Lung (tissue), 12 donors: ENCODE results near the gene EEA1. TPM values are rescaled to one million over a fixed set of nuclear protein-coding genes. Genes with fewer than 3 reads are reported as not detected.

Experiments
- ATAC-seq: fragments of 200-7000 bp; cut with Tn5 transposase; one replicate; pipeline ENCODE4 v1.9.1; 2020; ENCODE audit warnings: moderate number of reproducible peaks; ENCODE audit not compliant: insufficient read depth, low FRiP score
- DNase-seq, 3 donors: peaks; one replicate each; pipeline ENCODE4 v3.0.0-alpha.2; 2013 to 2017
- H3K27ac ChIP-seq, 2 donors: one replicate each; pipeline ENCODE4 v1.5.1; 2013; ENCODE audit warnings: mild to moderate bottlenecking in 2 of 2, moderate library complexity in 2 of 2, control low read depth in 1 of 2, inconsistent platforms in 1 of 2, low read depth in 1 of 2, low read length in 1 of 2
- H3K27me3 ChIP-seq, 3 donors: one replicate each; pipeline ENCODE4 v1.5.1; 2013; ENCODE audit warnings: low read length in 2 of 3; ENCODE audit not compliant: control insufficient read depth in 3 of 3, insufficient read depth in 3 of 3
- H3K36me3 ChIP-seq, 4 donors: one replicate each; pipeline ENCODE4 v1.5.1; 2013; ENCODE audit warnings: low read length in 4 of 4, mild to moderate bottlenecking in 1 of 4, moderate library complexity in 1 of 4; ENCODE audit not compliant: control insufficient read depth in 4 of 4, insufficient read depth in 4 of 4
- H3K4me1 ChIP-seq, 5 donors: one replicate each; pipeline ENCODE4 v1.5.1; 2013; ENCODE audit warnings: low read length in 5 of 5, mild to moderate bottlenecking in 2 of 5, moderate library complexity in 1 of 5; ENCODE audit not compliant: control insufficient read depth in 5 of 5, insufficient read depth in 5 of 5
- H3K4me3 ChIP-seq: one replicate; pipeline ENCODE4 v1.5.1; 2013; ENCODE audit warnings: mild to moderate bottlenecking, control low read depth, moderate library complexity
- H3K9ac ChIP-seq, 2 donors: one replicate each; pipeline ENCODE4 v1.5.1; 2013; ENCODE audit warnings: low read length in 2 of 2, control low read depth in 1 of 2; ENCODE audit not compliant: insufficient read depth in 1 of 2
- H3K9me3 ChIP-seq, 4 donors: one replicate each; pipeline ENCODE4 v1.5.1; 2013; ENCODE audit warnings: low read length in 3 of 4, mild to moderate bottlenecking in 1 of 4, moderate library complexity in 1 of 4; ENCODE audit not compliant: control insufficient read depth in 4 of 4, insufficient read depth in 3 of 4
- WGBS, 2 donors: extraction: QIAGEN DNeasy Blood & Tissue Kit; methylation state at CpG; one replicate each; pipeline ENCODE4 v1.1.7; 2013; 5-methylcytosine and 5-hydroxymethylcytosine counted together
- polyA plus RNA-seq, 2 donors: library from polyadenylated mRNA; stranded (reverse); fragments of 200-250 nt; gene quantifications; one replicate each; pipeline ENCODE4 v1.2.1, GENCODE V29; 2013
- total RNA-seq, 2 donors: library from RNA; depleted of rRNA in 1 of 2; stranded (reverse); fragments of >200 nt in 1 of 2; gene quantifications; one replicate each; pipeline ENCODE4 v1.2.1, GENCODE V29; 2014 to 2021
- TF ChIP-seq, protein P1 (sequence below): IDR thresholded peaks from 2 replicates; pipeline ENCODE4 v1.5.1; 2012; ENCODE audit warnings: mild to moderate bottlenecking; ENCODE audit errors: control extremely low read depth, extremely low read depth
- donor health status: control.
- donor health status: control.
- donor health status: Bipolar disorder and iron deficiency.
- donor health status: healthy.
- donor health status: DM: yes; HTN: yes; CAD: no.

Gene EEA1
- total and polyA plus RNA-seq, 4 donors, result 3.7 to 37.0 (median 15.8) TPM

DNA sequence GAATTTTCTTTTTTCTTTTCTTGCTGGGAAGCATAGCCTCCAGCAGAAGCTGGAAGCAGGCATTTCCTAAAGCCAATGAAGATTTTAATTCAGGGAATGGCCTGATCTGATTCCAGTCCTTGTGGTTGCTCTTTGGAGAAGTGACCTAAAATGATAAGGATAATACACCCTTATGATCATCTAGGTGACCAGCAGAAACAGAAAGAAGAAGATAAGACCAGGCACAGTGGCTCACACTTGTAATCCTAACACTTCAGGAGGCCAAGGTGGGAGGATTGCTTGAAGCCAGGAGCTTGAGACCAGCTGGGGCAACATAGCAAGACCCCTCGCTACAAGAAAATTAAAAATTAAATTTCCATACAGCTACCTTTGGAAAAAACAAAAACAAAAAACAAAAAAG is 51.2 kb downstream of the EEA1 start:
- ATAC-seq, result no peak
- 98 to 100% methylated on average over 1 of the region's 1 CpG for WGBS, 2 donors
- Histone ChIP-seq H3K36me3 (peaks cover 1 to 26% (median 5%) of the 10 kb centered on the region in 4 donors), H3K9ac (no peak overlapping the region), H3K9me3 (peaks cover 0 to 3% (median under 1%) of the 10 kb centered on the region in 4 donors), H3K27ac (no peak overlapping the region), H3K4me3 (no peak overlapping the region), H3K4me1 (peaks cover 0 to 4% (median 0%) of the 10 kb centered on the region in 5 donors), H3K27me3 (no peaks in the 10 kb centered on the region)
- TF ChIP-seq, protein P1, sequence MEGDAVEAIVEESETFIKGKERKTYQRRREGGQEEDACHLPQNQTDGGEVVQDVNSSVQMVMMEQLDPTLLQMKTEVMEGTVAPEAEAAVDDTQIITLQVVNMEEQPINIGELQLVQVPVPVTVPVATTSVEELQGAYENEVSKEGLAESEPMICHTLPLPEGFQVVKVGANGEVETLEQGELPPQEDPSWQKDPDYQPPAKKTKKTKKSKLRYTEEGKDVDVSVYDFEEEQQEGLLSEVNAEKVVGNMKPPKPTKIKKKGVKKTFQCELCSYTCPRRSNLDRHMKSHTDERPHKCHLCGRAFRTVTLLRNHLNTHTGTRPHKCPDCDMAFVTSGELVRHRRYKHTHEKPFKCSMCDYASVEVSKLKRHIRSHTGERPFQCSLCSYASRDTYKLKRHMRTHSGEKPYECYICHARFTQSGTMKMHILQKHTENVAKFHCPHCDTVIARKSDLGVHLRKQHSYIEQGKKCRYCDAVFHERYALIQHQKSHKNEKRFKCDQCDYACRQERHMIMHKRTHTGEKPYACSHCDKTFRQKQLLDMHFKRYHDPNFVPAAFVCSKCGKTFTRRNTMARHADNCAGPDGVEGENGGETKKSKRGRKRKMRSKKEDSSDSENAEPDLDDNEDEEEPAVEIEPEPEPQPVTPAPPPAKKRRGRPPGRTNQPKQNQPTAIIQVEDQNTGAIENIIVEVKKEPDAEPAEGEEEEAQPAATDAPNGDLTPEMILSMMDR, result no peak
- DNase-seq, result no peak

DNA sequence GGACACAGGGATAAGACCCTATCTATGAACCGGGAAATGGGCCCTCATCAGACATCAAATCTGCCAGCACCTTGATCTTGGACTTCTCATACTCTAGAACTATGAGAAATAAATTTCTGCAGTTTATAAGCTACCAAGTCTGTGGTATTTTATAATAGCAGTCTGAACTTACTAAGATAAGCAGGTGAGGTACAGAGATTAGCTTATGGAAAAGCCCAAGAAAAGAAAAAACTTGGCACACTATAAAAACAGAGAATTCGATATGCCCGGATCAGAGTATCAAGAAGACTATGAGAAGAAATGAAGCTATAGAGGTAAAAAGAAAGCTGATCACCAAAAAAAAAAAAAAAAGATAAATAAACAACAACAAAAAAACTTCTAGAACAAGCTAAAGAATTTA is 52.6 kb downstream of the EEA1 start:
- Histone ChIP-seq H3K4me1 (peaks cover 0 to 4% (median 0%) of the 10 kb centered on the region in 5 donors), H3K36me3 (peaks cover 1 to 26% (median 5%) of the 10 kb centered on the region in 4 donors), H3K27ac (no peak overlapping the region), H3K9ac (no peak overlapping the region), H3K27me3 (no peaks in the 10 kb centered on the region), H3K9me3 (peaks cover 0 to 3% (median under 1%) of the 10 kb centered on the region in 4 donors), H3K4me3 (no peak overlapping the region)
- DNase-seq, result no peak
- TF ChIP-seq, protein P1, result no peak
- 98 to 99% methylated on average over 3 of the region's 3 CpGs for WGBS, 2 donors
- no peak for ATAC-seq

DNA sequence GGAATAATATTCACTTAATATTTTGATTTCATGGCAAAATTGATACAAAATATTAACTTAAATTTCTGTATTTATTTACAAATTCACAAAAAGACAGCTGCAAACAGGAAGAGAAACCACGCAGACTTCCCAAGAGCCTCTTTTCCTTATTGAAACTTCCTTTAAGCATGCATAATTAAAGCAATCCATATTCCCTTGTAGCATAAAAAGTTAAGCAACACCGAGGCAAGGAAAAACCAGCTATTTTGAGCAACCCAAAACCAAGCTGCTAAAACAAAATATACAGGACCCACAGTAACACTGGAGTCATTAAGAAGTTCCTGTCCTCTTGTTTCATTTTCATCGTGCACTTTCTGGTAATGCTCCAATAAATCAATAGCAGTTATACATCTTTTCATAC is 58.0 kb downstream of the EEA1 start:
- ATAC-seq, result no peak
- no peaks in the 10 kb centered on the region for H3K36me3 ChIP-seq
- 17 to 36% methylated on average over 3 of the region's 3 CpGs for WGBS, 2 donors
- H3K4me1 ChIP-seq, result peaks cover 0 to 9% (median 0%) of the 10 kb centered on the region in 5 donors
- no peak overlapping the region for H3K27ac ChIP-seq
- H3K27me3 ChIP-seq, result no peaks in the 10 kb centered on the region
- no peaks in the 10 kb centered on the region for H3K9me3 ChIP-seq
- TF ChIP-seq, protein P1, result no peak
- DNase-seq, result peak in 1 of 3 donors; percentile 16
- H3K9ac ChIP-seq, result no peak overlapping the region
- no peak overlapping the region for H3K4me3 ChIP-seq

- TF ChIP-seq, protein P1, result no peak
- 95 to 98% methylated on average over 2 of the region's 2 CpGs for WGBS, 2 donors
- no peak for DNase-seq
- no peak for ATAC-seq
- H3K9ac ChIP-seq, result no peak overlapping the region
- no peaks in the 10 kb centered on the region for H3K9me3 ChIP-seq
- H3K4me3 ChIP-seq, result no peak overlapping the region
- H3K27me3 ChIP-seq, result no peaks in the 10 kb centered on the region
- no peak overlapping the region for H3K27ac ChIP-seq
- H3K36me3 ChIP-seq, result peaks cover 0 to 8% (median 3%) of the 10 kb centered on the region in 4 donors
- H3K4me1 ChIP-seq, result peaks cover 0 to 11% (median 0%) of the 10 kb centered on the region in 5 donors
Observed at GRCh38 chr12:92866418-92866817, 62.7 kb downstream of the EEA1 start.
